K562 (cell line): ENCODE results near the gene PSME4. TPM values are rescaled to one million over a fixed set of nuclear protein-coding genes. Genes with fewer than 3 reads are reported as not detected.
"Not testable (repeated sequence)": the region's sequence is repeated elsewhere in the genome, so short reads cannot be mapped to it uniquely, and the experiment has no call there.

Experiments
- ATAC-seq: fragments of 200-7000 bp; cut with Tn5 transposase; 3 replicates; pipeline ENCODE4 v1.9.1; 2020; ENCODE audit warnings: moderate library complexity
- BruUV-seq: library from RNA; stranded (reverse); fragments of 400-500 nt; replicated peaks from 2 replicates; lab custom pipeline; 2021; lab: Mats Ljungman, UMichigan
- CTCF ChIA-PET: fragments of 300-600 bp; formaldehyde crosslinking; extraction: SDS; loops from one replicate; lab custom pipeline; 2021; ENCODE audit warnings: low intra/inter-chr PET ratio; lab: Yijun Ruan, JAX
- POLR2A ChIA-PET: fragments of 300-600, 350-650 bp; sonication (Branson Sonifier 250); formaldehyde crosslinking; extraction: SDS; loops from one replicate; lab custom pipeline; 2021; ENCODE audit warnings: antibody characterized with exemption, inconsistent platforms; lab: Yijun Ruan, JAX
- DNase-seq, 4 experiments: peaks; one replicate each; pipeline versions ENCODE4 v3.0.0 to v3.0.0-alpha.2; 2011 to 2018; ENCODE audit warnings: low spot score in 3 of 4, mixed read lengths in 3 of 4; ENCODE audit errors: extremely low read depth in 1 of 4
- FAIRE-seq: peaks from 2 replicates; lab custom pipeline; 2011; peaks lifted over from hg19 to GRCh38; lab: Jason Lieb, UNC
- H2AFZ ChIP-seq: 2 replicates; pipeline ENCODE4 v1.6.0; 2011; ENCODE audit warnings: low read depth, low read length, control low read depth, inconsistent platforms
- H3K27ac ChIP-seq: fragments of 200-600 bp; 3 replicates; pipeline ENCODE4 v1.8.0; 2011; ENCODE audit warnings: low read depth, mild to moderate bottlenecking, control low read depth, inconsistent platforms, low read length, moderate library complexity, mixed read lengths; ENCODE audit errors: extremely low read depth
- H3K27me3 ChIP-seq, 2 experiments: fragments of 300-600 bp in 1 of 2; 2 replicates in 1 of 2; 3 replicates in 1 of 2; pipeline versions ENCODE4 v1.6.0 to v1.8.0; 2011; ENCODE audit warnings: inconsistent platforms in 2 of 2, low read length in 2 of 2, mild to moderate bottlenecking in 1 of 2, mixed read lengths in 1 of 2, moderate library complexity in 1 of 2; ENCODE audit not compliant: control insufficient read depth in 2 of 2, insufficient read depth in 2 of 2
- H3K36me3 ChIP-seq: fragments of 300-600 bp; 3 replicates; pipeline ENCODE4 v1.8.0; 2011; ENCODE audit warnings: mild to moderate bottlenecking, low read length, inconsistent platforms; ENCODE audit not compliant: control insufficient read depth, insufficient read depth
- H3K4me1 ChIP-seq, 2 experiments: fragments of 200-600 bp in 1 of 2; replicated peaks in 1 of 2; 2 replicates in 1 of 2; 3 replicates in 1 of 2; pipeline versions ENCODE4 v1.5.1 to v1.8.0; 2011; ENCODE audit warnings: inconsistent platforms in 2 of 2, low read length in 2 of 2, mild to moderate bottlenecking in 1 of 2, mixed read lengths in 1 of 2, moderate library complexity in 1 of 2; ENCODE audit not compliant: control insufficient read depth in 2 of 2, insufficient read depth in 2 of 2
- H3K4me2 ChIP-seq: 2 replicates; pipeline ENCODE4 v1.6.1; 2011; ENCODE audit warnings: low read length, control low read depth, inconsistent platforms, mixed read lengths; ENCODE audit not compliant: insufficient read depth
- H3K4me3 ChIP-seq: fragments of 200-600 bp; sonication (generic), shearing (Covaris generic); 2 replicates; pipeline ENCODE4 v1.5.1; 2016; ENCODE audit warnings: control low read depth, inconsistent platforms
- H3K79me2 ChIP-seq: fragments of 200-600 bp; 3 replicates; pipeline ENCODE4 v1.8.0; 2011; ENCODE audit warnings: low read length, inconsistent platforms; ENCODE audit not compliant: control insufficient read depth, insufficient read depth
- H3K9ac ChIP-seq, 2 experiments: 2 replicates each; pipeline versions ENCODE4 v1.6.0 to v1.6.1; 2011; ENCODE audit warnings: low read depth in 2 of 2, low read length in 2 of 2, control low read depth in 1 of 2, inconsistent platforms in 1 of 2, mild to moderate bottlenecking in 1 of 2, mixed read lengths in 1 of 2; ENCODE audit not compliant: insufficient read depth in 1 of 2
- H3K9me1 ChIP-seq: one replicate; pipeline ENCODE4 v1.6.0; 2011; ENCODE audit warnings: inconsistent platforms, mild to moderate bottlenecking, low read length, moderate library complexity; ENCODE audit not compliant: control insufficient read depth, insufficient read depth
- H3K9me3 ChIP-seq: replicated peaks from 2 replicates; pipeline ENCODE4 v1.5.1; 2011; ENCODE audit warnings: low read depth, low read length, inconsistent platforms; ENCODE audit not compliant: control insufficient read depth, insufficient read depth
- H4K20me1 ChIP-seq: replicated peaks from 2 replicates; pipeline ENCODE4 v1.6.1; 2011; ENCODE audit warnings: low read length, inconsistent platforms, mixed read lengths; ENCODE audit not compliant: control insufficient read depth, insufficient read depth
- RAD21 ChIP-seq, 2 experiments: fragments of 250-450 bp in 1 of 2; fragments of 450-650 bp in 1 of 2; sonication (Bioruptor Pico) in 1 of 2; formaldehyde crosslinking in 1 of 2; IDR thresholded peaks in 1 of 2; conservative IDR thresholded peaks in 1 of 2; 2 replicates each; pipeline versions ENCODE4 v1.4.0 to v1.8.0; 2020 to 2022; ENCODE audit warnings: mild to moderate bottlenecking in 2 of 2, moderate library complexity in 1 of 2
- WGBS: fragments of 100-300 bp; shearing (Covaris generic); methylation state at CpG from one replicate; pipeline ENCODE4 v1.1.6; 2016; ENCODE audit warnings: low coverage, mixed read lengths; ENCODE audit not compliant: insufficient coverage; ENCODE audit errors: missing lambda C conversion rate; 5-methylcytosine and 5-hydroxymethylcytosine counted together
- in situ Hi-C: fragments of 300-500 bp; cut with MboI; formaldehyde crosslinking; loops from 4 replicates; pipeline ENCODE4 v1.15.0; 2018; ENCODE audit warnings: inconsistent platforms, mixed read lengths
- intact Hi-C: fragments of 100-400 bp; cut with micrococcal nuclease; formaldehyde crosslinking; loops from 2 replicates; pipeline ENCODE4 v1.14.2; 2022
- polyA plus RNA-seq, 8 experiments: library from polyadenylated mRNA; depleted of rRNA in 4 of 8; stranded (reverse) in 5 of 8; unstranded in 3 of 8; fragments of >200 nt; fragmentation: Nextera tagmentation in 2 of 8; fragmentation: Illumina TruSeq in 1 of 8; extraction: Ambion mirVana in 2 of 8; extraction: Trizol in 1 of 8; gene quantifications; 2 replicates each; pipeline versions ENCODE4 v1.2.1 to v1.2.3, GENCODE V29; 2011 to 2014; ENCODE audit warnings: inconsistent platforms in 1 of 8, missing spikeins in 1 of 8
- total RNA-seq, 7 experiments: library from RNA; depleted of rRNA in 6 of 7; stranded (reverse); fragments of >200 nt in 6 of 7; fragmentation: Illumina TruSeq in 2 of 7; extraction: Trizol in 2 of 7; gene quantifications; 2 replicates each; pipeline versions ENCODE4 v1.2.1 to v1.2.3, GENCODE V29; 2011 to 2021; ENCODE audit warnings: low replicate concordance in 1 of 7
- TF ChIP-seq, protein P1 (sequence below), 3 experiments: IDR thresholded peaks in 2 of 3; conservative IDR thresholded peaks in 1 of 3; 2 replicates each; pipeline ENCODE4 v1.5.1; 2011 to 2012; ENCODE audit warnings: low read length in 3 of 3, mild to moderate bottlenecking in 3 of 3, control low read depth in 2 of 3, improper control_type of control experiment in 1 of 3, inconsistent platforms in 1 of 3, low read depth in 1 of 3, mixed read lengths in 1 of 3, moderate library complexity in 1 of 3; ENCODE audit not compliant: insufficient read depth in 2 of 3
- TF ChIP-seq, protein P2 (sequence below), 2 experiments: fragments of 450-650 bp; formaldehyde crosslinking in 1 of 2; IDR thresholded peaks; 2 replicates each; pipeline versions ENCODE4 v1.4.0 to v1.6.1; 2014 to 2020; ENCODE audit warnings: mild to moderate bottlenecking in 2 of 2, borderline replicate concordance in 1 of 2, low read depth in 1 of 2

PSME4 gene
- total and polyA plus RNA-seq, 9 of the 15 experiments (the other 6 are each of a cell fraction or from before 2014, with no cell fraction given): 24.3 to 77.8 (median 40.5) TPM

DNA sequence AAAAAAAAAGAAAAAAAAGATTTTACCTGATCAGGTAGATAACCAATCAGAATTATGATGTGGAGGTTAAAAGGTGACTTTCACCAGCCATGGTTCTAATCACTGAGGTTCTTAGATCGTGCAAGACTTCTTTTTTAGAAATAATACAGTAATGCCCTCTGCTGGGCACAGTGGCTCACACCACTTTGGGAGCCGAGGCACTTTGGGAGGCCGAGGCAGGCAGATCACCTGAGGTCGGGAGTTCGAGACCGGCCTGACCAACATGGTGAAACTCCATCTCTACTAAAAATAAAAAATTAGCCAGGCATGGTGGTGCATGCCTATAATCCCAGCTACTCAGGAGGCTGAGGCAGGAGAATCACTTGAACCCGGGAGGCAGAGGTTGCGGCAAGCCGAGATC is 147.2 kb downstream of the PSME4 start:
- intact Hi-C loops: loop anchor here (10.0 kb wide), 2 partner anchors 229 to 399 kb away; no protein-coding TSS in a partner anchor

More for the DNA sequence above, 147.2 kb downstream of the PSME4 start:
- H3K4me1 ChIP-seq, H3K9ac ChIP-seq, H4K20me1 ChIP-seq, H2AFZ ChIP-seq, H3K9me1 ChIP-seq, H3K36me3 ChIP-seq, BruUV-seq, H3K27ac ChIP-seq, H3K79me2 ChIP-seq, CTCF ChIA-PET, H3K27me3 ChIP-seq, in situ Hi-C loops, FAIRE-seq, H3K4me2 ChIP-seq, H3K4me3 ChIP-seq, H3K9me3 ChIP-seq, POLR2A ChIA-PET: not testable (repeated sequence)
- TF ChIP-seq, protein P1, sequence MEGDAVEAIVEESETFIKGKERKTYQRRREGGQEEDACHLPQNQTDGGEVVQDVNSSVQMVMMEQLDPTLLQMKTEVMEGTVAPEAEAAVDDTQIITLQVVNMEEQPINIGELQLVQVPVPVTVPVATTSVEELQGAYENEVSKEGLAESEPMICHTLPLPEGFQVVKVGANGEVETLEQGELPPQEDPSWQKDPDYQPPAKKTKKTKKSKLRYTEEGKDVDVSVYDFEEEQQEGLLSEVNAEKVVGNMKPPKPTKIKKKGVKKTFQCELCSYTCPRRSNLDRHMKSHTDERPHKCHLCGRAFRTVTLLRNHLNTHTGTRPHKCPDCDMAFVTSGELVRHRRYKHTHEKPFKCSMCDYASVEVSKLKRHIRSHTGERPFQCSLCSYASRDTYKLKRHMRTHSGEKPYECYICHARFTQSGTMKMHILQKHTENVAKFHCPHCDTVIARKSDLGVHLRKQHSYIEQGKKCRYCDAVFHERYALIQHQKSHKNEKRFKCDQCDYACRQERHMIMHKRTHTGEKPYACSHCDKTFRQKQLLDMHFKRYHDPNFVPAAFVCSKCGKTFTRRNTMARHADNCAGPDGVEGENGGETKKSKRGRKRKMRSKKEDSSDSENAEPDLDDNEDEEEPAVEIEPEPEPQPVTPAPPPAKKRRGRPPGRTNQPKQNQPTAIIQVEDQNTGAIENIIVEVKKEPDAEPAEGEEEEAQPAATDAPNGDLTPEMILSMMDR (IDR thresholded peaks at IDR 0.05 in 2 of 3, conservative IDR thresholded peaks at IDR 0.05 in 1 of 3; ENCODE audit: insufficient read depth in 2 of 3, low read depth in 1 of 3, low read length in 3 of 3): peak; percentile 29 to 50 (median 31); a peak in 2 of 6 replicates
- peak in 1 of 2 experiments; percentile 57; a peak in 2 of 4 replicates for TF ChIP-seq RAD21 (CRISPR knock-in tag; conservative IDR thresholded peaks at IDR 0.05 in 1 of 2, IDR thresholded peaks at IDR 0.05 in 1 of 2)
- TF ChIP-seq, protein P2, sequence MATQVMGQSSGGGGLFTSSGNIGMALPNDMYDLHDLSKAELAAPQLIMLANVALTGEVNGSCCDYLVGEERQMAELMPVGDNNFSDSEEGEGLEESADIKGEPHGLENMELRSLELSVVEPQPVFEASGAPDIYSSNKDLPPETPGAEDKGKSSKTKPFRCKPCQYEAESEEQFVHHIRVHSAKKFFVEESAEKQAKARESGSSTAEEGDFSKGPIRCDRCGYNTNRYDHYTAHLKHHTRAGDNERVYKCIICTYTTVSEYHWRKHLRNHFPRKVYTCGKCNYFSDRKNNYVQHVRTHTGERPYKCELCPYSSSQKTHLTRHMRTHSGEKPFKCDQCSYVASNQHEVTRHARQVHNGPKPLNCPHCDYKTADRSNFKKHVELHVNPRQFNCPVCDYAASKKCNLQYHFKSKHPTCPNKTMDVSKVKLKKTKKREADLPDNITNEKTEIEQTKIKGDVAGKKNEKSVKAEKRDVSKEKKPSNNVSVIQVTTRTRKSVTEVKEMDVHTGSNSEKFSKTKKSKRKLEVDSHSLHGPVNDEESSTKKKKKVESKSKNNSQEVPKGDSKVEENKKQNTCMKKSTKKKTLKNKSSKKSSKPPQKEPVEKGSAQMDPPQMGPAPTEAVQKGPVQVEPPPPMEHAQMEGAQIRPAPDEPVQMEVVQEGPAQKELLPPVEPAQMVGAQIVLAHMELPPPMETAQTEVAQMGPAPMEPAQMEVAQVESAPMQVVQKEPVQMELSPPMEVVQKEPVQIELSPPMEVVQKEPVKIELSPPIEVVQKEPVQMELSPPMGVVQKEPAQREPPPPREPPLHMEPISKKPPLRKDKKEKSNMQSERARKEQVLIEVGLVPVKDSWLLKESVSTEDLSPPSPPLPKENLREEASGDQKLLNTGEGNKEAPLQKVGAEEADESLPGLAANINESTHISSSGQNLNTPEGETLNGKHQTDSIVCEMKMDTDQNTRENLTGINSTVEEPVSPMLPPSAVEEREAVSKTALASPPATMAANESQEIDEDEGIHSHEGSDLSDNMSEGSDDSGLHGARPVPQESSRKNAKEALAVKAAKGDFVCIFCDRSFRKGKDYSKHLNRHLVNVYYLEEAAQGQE (IDR thresholded peaks at IDR 0.05; ENCODE audit: borderline replicate concordance): peak; percentile 19; the same call in 1 of the 2 replicates
- TF ChIP-seq, protein P2 (CRISPR knock-in tag; IDR thresholded peaks at IDR 0.05; ENCODE audit: low read depth): not testable (repeated sequence)
- DNase-seq: peak in 1 of 4 experiments; percentile 47
- WGBS: 36% methylated on average over 6 of the region's 9 CpGs
- peak; percentile 75 for ATAC-seq
